OCI-LY7 (cell line): ENCODE measurements around the gene ARFGEF3. TPM values are rescaled to one million over a fixed set of nuclear protein-coding genes. Genes with fewer than 3 reads are reported as not detected.

Source experiments
- BruUV-seq: library from RNA; stranded (reverse); fragments of 400-500 nt; replicated peaks from 2 replicates; lab custom pipeline; 2021; lab: Mats Ljungman, UMichigan
- CTCF ChIA-PET: fragments of 300-600 bp; sonication (Branson Sonifier 250); formaldehyde crosslinking; loops from one replicate; lab custom pipeline; 2022; ENCODE audit warnings: antibody characterized with exemption; ENCODE audit not compliant: unreplicated experiment; lab: Charles Lee
- POLR2A ChIA-PET: fragments of 300-600 bp; sonication (Branson Sonifier 250); formaldehyde crosslinking; loops from one replicate; lab custom pipeline; 2022; ENCODE audit warnings: antibody characterized with exemption; lab: Charles Lee
- DNase-seq: peaks from one replicate; pipeline ENCODE4 v3.0.0-alpha.2; 2015; ENCODE audit warnings: low spot score
- H2AFZ ChIP-seq: fragments of 200-600 bp; sonication (generic), shearing (Covaris generic); 2 replicates; pipeline ENCODE4 v1.6.1; 2014; ENCODE audit warnings: mild to moderate bottlenecking, antibody characterized with exemption, low read length, moderate library complexity
- H3K27ac ChIP-seq: fragments of 200-600 bp; sonication (generic); 2 replicates; pipeline ENCODE4 v1.5.1; 2014; ENCODE audit warnings: mixed run types, low read depth, mild to moderate bottlenecking, moderate library complexity, low read length, inconsistent platforms; ENCODE audit not compliant: poor library complexity, severe bottlenecking
- H3K36me3 ChIP-seq: fragments of 200-600 bp; sonication (generic); 2 replicates; pipeline ENCODE4 v1.6.1; 2014; ENCODE audit warnings: mild to moderate bottlenecking, antibody characterized with exemption, low read length, moderate library complexity, mixed read lengths; ENCODE audit not compliant: insufficient read depth
- H3K4me1 ChIP-seq: fragments of 200-600 bp; sonication (generic); 2 replicates; pipeline ENCODE4 v1.5.1; 2014; ENCODE audit warnings: mild to moderate bottlenecking, low read length; ENCODE audit not compliant: insufficient read depth, poor library complexity, severe bottlenecking
- H3K4me2 ChIP-seq: fragments of 200-600 bp; sonication (generic); 2 replicates; pipeline ENCODE4 v1.6.1; 2014; ENCODE audit warnings: mild to moderate bottlenecking, low read length
- H3K4me3 ChIP-seq: fragments of 200-600 bp; sonication (generic); 2 replicates; pipeline ENCODE4 v1.5.1; 2014; ENCODE audit warnings: mild to moderate bottlenecking, low read depth, low read length; ENCODE audit not compliant: poor library complexity, severe bottlenecking
- H3K79me2 ChIP-seq: fragments of 200-600 bp; sonication (generic); 2 replicates; pipeline ENCODE4 v1.6.1; 2016; ENCODE audit warnings: low read depth, mild to moderate bottlenecking, low read length, moderate library complexity, mixed read lengths; ENCODE audit not compliant: insufficient read depth
- H3K9me2 ChIP-seq: fragments of 200-600 bp; sonication (generic); 2 replicates; pipeline ENCODE4 v1.6.1; 2016; ENCODE audit warnings: mild to moderate bottlenecking, low read length, mixed read lengths; ENCODE audit not compliant: insufficient read depth
- H3K9me3 ChIP-seq: fragments of 200-600 bp; sonication (generic); 2 replicates; pipeline ENCODE4 v1.6.1; 2014; ENCODE audit warnings: mild to moderate bottlenecking, mixed run types, low read length, mixed read lengths
- H4K20me1 ChIP-seq: fragments of 200-600 bp; sonication (generic); 2 replicates; pipeline ENCODE4 v1.6.1; 2014; ENCODE audit warnings: mild to moderate bottlenecking, antibody characterized with exemption, low read length, moderate library complexity, mixed read lengths; ENCODE audit not compliant: insufficient read depth
- EZH2phosphoT487 ChIP-seq: fragments of 200-600 bp; sonication (generic); IDR thresholded peaks from 2 replicates; pipeline ENCODE4 v1.6.1; 2018; ENCODE audit warnings: low read depth, borderline replicate concordance, mild to moderate bottlenecking, mixed run types, antibody characterized with exemption, low read length, moderate library complexity, mixed read lengths
- intact Hi-C: fragments of 100-400 bp; cut with micrococcal nuclease; formaldehyde crosslinking; loops from one replicate; pipeline ENCODE4 v1.10.0; 2022; ENCODE audit not compliant: unreplicated experiment
- total RNA-seq, 2 experiments: library from RNA; depleted of rRNA in 1 of 2; stranded (reverse); fragments of >200 nt in 1 of 2; shearing (Covaris generic) in 1 of 2; gene quantifications; 2 replicates each; pipeline ENCODE4 v1.2.3, GENCODE V29; 2014 to 2022
- TF ChIP-seq, protein P1 (sequence below): fragments of 200-600 bp; sonication (generic); conservative IDR thresholded peaks from 2 replicates; pipeline ENCODE4 v1.5.1; 2014; ENCODE audit warnings: mild to moderate bottlenecking, antibody characterized with exemption, low read length, moderate library complexity, mixed read lengths

The ARFGEF3 gene
- total RNA-seq, 2 experiments from 2014 or later: not detected

DNA sequence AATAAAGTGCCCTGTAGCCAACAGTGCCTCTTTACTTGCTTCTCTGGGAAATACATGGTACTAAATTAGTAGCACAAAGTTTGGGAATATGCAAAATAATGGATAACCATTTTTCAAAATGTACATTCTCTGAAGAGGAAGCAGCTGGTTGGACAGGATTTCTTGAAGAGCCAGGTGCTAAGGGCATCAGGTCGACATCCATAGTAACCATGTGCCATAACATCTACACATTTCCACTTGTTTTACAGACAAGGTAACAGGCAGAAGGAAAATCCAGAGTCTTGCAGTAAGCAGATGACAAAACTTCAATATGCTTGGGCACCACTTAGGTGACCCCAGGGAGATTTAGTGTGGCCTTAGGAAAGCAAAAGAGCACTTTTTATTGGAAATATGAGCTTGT is 179.4 kb downstream of the ARFGEF3 start:
- H3K9me2 ChIP-seq: no peaks in the 10 kb centered on the region
- ChIA-PET POLR2A (no interaction called here), CTCF (no interaction called here)
- H3K4me1 ChIP-seq: no peaks in the 10 kb centered on the region
- no peak overlapping the region for H3K27ac ChIP-seq
- H3K9me3 ChIP-seq: no peaks in the 10 kb centered on the region
- intact Hi-C loops: no loop called here
- no peak overlapping the region for H3K4me3 ChIP-seq
- H2AFZ ChIP-seq: no peak overlapping the region
- H4K20me1 ChIP-seq: no peaks in the 10 kb centered on the region
- no peak for TF ChIP-seq EZH2phosphoT487
- TF ChIP-seq, protein P1, sequence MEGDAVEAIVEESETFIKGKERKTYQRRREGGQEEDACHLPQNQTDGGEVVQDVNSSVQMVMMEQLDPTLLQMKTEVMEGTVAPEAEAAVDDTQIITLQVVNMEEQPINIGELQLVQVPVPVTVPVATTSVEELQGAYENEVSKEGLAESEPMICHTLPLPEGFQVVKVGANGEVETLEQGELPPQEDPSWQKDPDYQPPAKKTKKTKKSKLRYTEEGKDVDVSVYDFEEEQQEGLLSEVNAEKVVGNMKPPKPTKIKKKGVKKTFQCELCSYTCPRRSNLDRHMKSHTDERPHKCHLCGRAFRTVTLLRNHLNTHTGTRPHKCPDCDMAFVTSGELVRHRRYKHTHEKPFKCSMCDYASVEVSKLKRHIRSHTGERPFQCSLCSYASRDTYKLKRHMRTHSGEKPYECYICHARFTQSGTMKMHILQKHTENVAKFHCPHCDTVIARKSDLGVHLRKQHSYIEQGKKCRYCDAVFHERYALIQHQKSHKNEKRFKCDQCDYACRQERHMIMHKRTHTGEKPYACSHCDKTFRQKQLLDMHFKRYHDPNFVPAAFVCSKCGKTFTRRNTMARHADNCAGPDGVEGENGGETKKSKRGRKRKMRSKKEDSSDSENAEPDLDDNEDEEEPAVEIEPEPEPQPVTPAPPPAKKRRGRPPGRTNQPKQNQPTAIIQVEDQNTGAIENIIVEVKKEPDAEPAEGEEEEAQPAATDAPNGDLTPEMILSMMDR: no peak
- no peaks in the 10 kb centered on the region for H3K79me2 ChIP-seq
- no peak for DNase-seq
- BruUV-seq: no TSS peak
- H3K4me2 ChIP-seq: no peak overlapping the region
- no peaks in the 10 kb centered on the region for H3K36me3 ChIP-seq

- Histone ChIP-seq H3K79me2 (no peaks in the 10 kb centered on the region), H3K4me3 (no peak overlapping the region), H3K4me1 (no peaks in the 10 kb centered on the region), H3K9me2 (no peaks in the 10 kb centered on the region), H3K4me2 (no peak overlapping the region), H4K20me1 (no peaks in the 10 kb centered on the region), H3K27ac (no peak overlapping the region), H3K9me3 (no peaks in the 10 kb centered on the region), H3K36me3 (no peaks in the 10 kb centered on the region), H2AFZ (no peak overlapping the region)
- TF ChIP-seq EZH2phosphoT487: no peak
- TF ChIP-seq, protein P1: no peak
- POLR2A ChIA-PET: no interaction called here
- BruUV-seq: no TSS peak
- DNase-seq: no peak
- CTCF ChIA-PET: no interaction called here
- intact Hi-C loops: no loop called here
Observed at GRCh38 chr6:138343112-138343511, 181.4 kb downstream of the ARFGEF3 start.

DNA sequence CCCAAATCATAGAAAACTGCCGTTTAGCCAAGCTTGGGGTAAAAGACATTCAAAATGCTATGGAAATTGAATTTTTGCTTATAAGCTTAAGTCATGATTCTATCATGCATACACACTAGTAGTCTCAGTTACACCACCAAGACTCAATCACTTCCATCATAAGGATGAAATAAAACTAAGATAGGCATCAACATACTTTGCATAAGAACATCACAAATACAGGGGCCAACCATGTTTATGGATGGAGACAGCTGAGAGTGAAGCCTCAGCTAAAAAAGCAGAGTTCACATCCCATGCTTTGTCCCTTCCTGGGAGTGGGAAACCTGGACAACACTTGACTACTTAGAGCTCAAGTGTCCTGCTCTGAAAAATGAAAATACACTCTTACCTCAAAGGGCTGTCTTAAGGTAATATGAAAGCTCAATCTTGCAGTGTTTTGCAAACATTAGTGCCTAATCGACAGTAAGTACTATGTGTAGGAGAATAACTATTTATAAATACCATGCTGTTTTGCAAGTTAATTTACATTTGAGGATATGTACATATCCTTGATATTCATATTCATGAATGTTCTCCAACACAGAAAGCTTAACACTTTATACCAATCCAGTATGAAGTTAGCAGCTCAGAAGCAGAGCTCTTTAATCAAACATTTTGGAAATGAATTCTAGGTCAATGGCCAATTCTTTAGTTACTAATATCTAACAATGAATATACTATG is 184.0 kb downstream of the ARFGEF3 start:
- no peak overlapping the region for H3K4me3 ChIP-seq
- H3K27ac ChIP-seq: no peak overlapping the region
- H4K20me1 ChIP-seq: no peaks in the 10 kb centered on the region
- H2AFZ ChIP-seq: no peak overlapping the region
- no TSS peak for BruUV-seq
- ChIA-PET CTCF (no interaction called here), POLR2A (interaction anchor here (0.6 to 1.4 kb wide), 6 partner anchors 10 to 231 kb away, joined by 3 to 4 read pairs (median 3); no protein-coding TSS in a partner anchor)
- no peaks in the 10 kb centered on the region for H3K9me2 ChIP-seq
- no peaks in the 10 kb centered on the region for H3K4me1 ChIP-seq
- H3K4me2 ChIP-seq: no peak overlapping the region
- H3K79me2 ChIP-seq: no peaks in the 10 kb centered on the region
- no peaks in the 10 kb centered on the region for H3K9me3 ChIP-seq
- intact Hi-C loops: no loop called here
- no peaks in the 10 kb centered on the region for H3K36me3 ChIP-seq
- no peak for DNase-seq
- no peak for TF ChIP-seq EZH2phosphoT487
- TF ChIP-seq, protein P1: no peak
